ENCODE results near the gene RGS16.

Gene RGS16

DNA sequence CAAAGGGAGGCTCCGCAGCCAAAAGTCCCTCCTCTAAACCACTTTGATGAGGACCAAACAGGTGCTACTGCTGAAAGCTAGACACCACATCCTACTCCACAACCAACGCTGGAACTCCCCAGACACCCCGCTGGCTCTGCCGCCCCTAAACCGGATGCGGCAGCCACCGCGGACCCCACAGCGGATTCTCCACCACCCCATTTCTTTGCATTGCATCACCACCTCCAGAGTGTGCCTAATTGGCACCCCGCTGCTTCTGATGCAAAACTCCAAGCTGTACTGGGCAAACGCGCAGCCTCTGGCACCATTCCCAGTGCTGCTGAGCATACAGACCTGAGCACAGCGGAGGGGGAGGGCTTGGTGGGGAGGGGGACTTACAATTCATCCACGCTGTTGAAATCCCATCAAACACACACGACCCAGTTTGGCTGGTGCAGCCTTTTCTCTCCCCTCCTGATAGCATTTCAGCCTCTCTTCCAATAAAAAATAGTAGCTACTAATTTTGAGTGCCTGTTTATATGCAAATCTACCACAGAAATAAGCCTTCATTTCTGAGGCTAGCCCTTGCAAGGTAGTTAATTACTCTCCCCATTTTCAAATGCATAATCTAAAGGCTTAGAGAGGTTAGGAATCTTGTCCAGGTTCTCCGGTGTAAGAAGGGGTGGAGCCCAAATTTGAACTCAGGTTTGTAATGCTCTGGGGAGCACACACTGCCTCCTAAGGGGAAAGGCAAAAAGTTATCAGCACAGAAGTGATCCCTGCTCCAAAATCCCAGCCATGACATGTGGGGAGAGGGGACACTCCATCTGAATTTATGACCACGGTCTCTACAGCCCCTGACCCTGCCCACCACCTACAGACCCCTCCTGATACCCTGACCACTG lies 12.2 kb upstream of the RGS16 start:
- peak overlapping the region; percentile 98 for H3K27ac ChIP-seq (ENCODE audit: extremely low read depth, low read depth, low read length)
- H3K4me1 ChIP-seq (ENCODE audit: control insufficient read depth, insufficient read depth, low read length): peaks cover 29% of the 10 kb centered on the region
- no peaks in the 10 kb centered on the region for H3K36me3 ChIP-seq (ENCODE audit: control insufficient read depth in 2 of 2, insufficient read depth in 1 of 2, low read length in 2 of 2)
- CTCF ChIA-PET: interaction anchor here (0.6 to 6.1 kb wide), 7 partner anchors 12 to 536 kb away, joined by 3 to 41 read pairs (median 4); no protein-coding TSS in a partner anchor
- POLR2A ChIA-PET: interaction anchor here (0.8 to 2.5 kb wide), 6 partner anchors 10 to 224 kb away, joined by 3 to 11 read pairs (median 3); partner anchors contain the start of genes GLUL and RGS16
- H3K4me3 ChIP-seq (ENCODE audit: low read depth, low read length): peak overlapping the region; percentile 15
- H3K9me3 ChIP-seq (ENCODE audit: control insufficient read depth, insufficient read depth, low read depth, low read length): no peaks in the 10 kb centered on the region
- peak; percentile 80 for TF ChIP-seq ZFHX2 (tag by site-specific recombination; conservative IDR thresholded peaks at IDR 0.05)
- no peak for TF ChIP-seq ZNF621 (tag by site-specific recombination; IDR thresholded peaks at IDR 0.05)
- TF ChIP-seq, protein P1, sequence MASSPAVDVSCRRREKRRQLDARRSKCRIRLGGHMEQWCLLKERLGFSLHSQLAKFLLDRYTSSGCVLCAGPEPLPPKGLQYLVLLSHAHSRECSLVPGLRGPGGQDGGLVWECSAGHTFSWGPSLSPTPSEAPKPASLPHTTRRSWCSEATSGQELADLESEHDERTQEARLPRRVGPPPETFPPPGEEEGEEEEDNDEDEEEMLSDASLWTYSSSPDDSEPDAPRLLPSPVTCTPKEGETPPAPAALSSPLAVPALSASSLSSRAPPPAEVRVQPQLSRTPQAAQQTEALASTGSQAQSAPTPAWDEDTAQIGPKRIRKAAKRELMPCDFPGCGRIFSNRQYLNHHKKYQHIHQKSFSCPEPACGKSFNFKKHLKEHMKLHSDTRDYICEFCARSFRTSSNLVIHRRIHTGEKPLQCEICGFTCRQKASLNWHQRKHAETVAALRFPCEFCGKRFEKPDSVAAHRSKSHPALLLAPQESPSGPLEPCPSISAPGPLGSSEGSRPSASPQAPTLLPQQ (tag by site-specific recombination; IDR thresholded peaks at IDR 0.05): peak; percentile 98
- no peak for TF ChIP-seq HOXC10 (CRISPR knock-in tag; IDR thresholded peaks at IDR 0.05)
- TF ChIP-seq ZNF792 (tag by site-specific recombination; IDR thresholded peaks at IDR 0.05): peak; percentile 83; the same call in 1 of the 2 replicates
- TF ChIP-seq, protein P2, sequence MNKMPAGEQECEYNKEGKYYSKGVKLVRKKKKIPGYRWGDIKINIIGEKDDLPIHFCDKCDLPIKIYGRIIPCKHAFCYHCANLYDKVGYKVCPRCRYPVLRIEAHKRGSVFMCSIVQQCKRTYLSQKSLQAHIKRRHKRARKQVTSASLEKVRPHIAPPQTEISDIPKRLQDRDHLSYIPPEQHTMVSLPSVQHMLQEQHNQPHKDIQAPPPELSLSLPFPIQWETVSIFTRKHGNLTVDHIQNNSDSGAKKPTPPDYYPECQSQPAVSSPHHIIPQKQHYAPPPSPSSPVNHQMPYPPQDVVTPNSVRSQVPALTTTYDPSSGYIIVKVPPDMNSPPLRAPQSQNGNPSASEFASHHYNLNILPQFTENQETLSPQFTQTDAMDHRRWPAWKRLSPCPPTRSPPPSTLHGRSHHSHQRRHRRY (tag by site-specific recombination; IDR thresholded peaks at IDR 0.05): 0 out of 2 replicates have a peak, but pooled peaks have one; percentile 94
- peak; percentile 93 for TF ChIP-seq ZNF843 (tag by site-specific recombination; IDR thresholded peaks at IDR 0.05)
- peak; percentile 98 for TF ChIP-seq SCRT2 (tag by site-specific recombination; IDR thresholded peaks at IDR 0.05)
- TF ChIP-seq, protein P3, sequence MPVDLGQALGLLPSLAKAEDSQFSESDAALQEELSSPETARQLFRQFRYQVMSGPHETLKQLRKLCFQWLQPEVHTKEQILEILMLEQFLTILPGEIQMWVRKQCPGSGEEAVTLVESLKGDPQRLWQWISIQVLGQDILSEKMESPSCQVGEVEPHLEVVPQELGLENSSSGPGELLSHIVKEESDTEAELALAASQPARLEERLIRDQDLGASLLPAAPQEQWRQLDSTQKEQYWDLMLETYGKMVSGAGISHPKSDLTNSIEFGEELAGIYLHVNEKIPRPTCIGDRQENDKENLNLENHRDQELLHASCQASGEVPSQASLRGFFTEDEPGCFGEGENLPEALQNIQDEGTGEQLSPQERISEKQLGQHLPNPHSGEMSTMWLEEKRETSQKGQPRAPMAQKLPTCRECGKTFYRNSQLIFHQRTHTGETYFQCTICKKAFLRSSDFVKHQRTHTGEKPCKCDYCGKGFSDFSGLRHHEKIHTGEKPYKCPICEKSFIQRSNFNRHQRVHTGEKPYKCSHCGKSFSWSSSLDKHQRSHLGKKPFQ (tag by site-specific recombination; IDR thresholded peaks at IDR 0.05): peak; percentile 72
- TF ChIP-seq, protein P4, sequence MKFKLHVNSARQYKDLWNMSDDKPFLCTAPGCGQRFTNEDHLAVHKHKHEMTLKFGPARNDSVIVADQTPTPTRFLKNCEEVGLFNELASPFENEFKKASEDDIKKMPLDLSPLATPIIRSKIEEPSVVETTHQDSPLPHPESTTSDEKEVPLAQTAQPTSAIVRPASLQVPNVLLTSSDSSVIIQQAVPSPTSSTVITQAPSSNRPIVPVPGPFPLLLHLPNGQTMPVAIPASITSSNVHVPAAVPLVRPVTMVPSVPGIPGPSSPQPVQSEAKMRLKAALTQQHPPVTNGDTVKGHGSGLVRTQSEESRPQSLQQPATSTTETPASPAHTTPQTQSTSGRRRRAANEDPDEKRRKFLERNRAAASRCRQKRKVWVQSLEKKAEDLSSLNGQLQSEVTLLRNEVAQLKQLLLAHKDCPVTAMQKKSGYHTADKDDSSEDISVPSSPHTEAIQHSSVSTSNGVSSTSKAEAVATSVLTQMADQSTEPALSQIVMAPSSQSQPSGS (tag by site-specific recombination; IDR thresholded peaks at IDR 0.05; ENCODE audit: low read depth): peak; percentile 91
- TF ChIP-seq, protein P5, sequence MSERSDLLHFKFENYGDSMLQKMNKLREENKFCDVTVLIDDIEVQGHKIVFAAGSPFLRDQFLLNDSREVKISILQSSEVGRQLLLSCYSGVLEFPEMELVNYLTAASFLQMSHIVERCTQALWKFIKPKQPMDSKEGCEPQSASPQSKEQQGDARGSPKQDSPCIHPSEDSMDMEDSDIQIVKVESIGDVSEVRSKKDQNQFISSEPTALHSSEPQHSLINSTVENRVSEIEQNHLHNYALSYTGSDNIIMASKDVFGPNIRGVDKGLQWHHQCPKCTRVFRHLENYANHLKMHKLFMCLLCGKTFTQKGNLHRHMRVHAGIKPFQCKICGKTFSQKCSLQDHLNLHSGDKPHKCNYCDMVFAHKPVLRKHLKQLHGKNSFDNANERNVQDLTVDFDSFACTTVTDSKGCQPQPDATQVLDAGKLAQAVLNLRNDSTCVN (tag by site-specific recombination; optimal IDR thresholded peaks at IDR 0.05): peak; percentile 38
- TF ChIP-seq ZBTB21 (tag by site-specific recombination; IDR thresholded peaks at IDR 0.05): peak; percentile 93
- TF ChIP-seq WT1 (tag by site-specific recombination; IDR thresholded peaks at IDR 0.05): peak; percentile 99
- no peak for TF ChIP-seq ZNF707 (tag by site-specific recombination; IDR thresholded peaks at IDR 0.05)
- TF ChIP-seq, protein P6, sequence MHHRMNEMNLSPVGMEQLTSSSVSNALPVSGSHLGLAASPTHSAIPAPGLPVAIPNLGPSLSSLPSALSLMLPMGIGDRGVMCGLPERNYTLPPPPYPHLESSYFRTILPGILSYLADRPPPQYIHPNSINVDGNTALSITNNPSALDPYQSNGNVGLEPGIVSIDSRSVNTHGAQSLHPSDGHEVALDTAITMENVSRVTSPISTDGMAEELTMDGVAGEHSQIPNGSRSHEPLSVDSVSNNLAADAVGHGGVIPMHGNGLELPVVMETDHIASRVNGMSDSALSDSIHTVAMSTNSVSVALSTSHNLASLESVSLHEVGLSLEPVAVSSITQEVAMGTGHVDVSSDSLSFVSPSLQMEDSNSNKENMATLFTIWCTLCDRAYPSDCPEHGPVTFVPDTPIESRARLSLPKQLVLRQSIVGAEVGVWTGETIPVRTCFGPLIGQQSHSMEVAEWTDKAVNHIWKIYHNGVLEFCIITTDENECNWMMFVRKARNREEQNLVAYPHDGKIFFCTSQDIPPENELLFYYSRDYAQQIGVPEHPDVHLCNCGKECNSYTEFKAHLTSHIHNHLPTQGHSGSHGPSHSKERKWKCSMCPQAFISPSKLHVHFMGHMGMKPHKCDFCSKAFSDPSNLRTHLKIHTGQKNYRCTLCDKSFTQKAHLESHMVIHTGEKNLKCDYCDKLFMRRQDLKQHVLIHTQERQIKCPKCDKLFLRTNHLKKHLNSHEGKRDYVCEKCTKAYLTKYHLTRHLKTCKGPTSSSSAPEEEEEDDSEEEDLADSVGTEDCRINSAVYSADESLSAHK (tag by site-specific recombination; IDR thresholded peaks at IDR 0.05): peak; percentile 90
- peak; percentile 94 for TF ChIP-seq GLIS2 (tag by site-specific recombination; IDR thresholded peaks at IDR 0.05)
- TF ChIP-seq ZBTB8A (tag by site-specific recombination; IDR thresholded peaks at IDR 0.05): peak; percentile 65; the same call in 1 of the 2 replicates
- TF ChIP-seq ZNF311 (tag by site-specific recombination; IDR thresholded peaks at IDR 0.05; ENCODE audit: borderline replicate concordance): no peak
- TF ChIP-seq ZNF654 (tag by site-specific recombination; IDR thresholded peaks at IDR 0.05; ENCODE audit: low read depth): no peak
- peak; percentile 56; the same call in 1 of the 2 replicates for TF ChIP-seq ZNF558 (tag by site-specific recombination; IDR thresholded peaks at IDR 0.05)
- TF ChIP-seq ZNF629 (tag by site-specific recombination; IDR thresholded peaks at IDR 0.05): peak; percentile 96
- TF ChIP-seq IKZF3 (tag by site-specific recombination; IDR thresholded peaks at IDR 0.05): peak; percentile 99
- peak; percentile 68 for TF ChIP-seq ZNF391 (tag by site-specific recombination; IDR thresholded peaks at IDR 0.05; ENCODE audit: borderline replicate concordance, low read depth)
- TF ChIP-seq ZNF24 (tag by site-specific recombination; IDR thresholded peaks at IDR 0.05): peak; percentile 93
- TF ChIP-seq, protein P7, sequence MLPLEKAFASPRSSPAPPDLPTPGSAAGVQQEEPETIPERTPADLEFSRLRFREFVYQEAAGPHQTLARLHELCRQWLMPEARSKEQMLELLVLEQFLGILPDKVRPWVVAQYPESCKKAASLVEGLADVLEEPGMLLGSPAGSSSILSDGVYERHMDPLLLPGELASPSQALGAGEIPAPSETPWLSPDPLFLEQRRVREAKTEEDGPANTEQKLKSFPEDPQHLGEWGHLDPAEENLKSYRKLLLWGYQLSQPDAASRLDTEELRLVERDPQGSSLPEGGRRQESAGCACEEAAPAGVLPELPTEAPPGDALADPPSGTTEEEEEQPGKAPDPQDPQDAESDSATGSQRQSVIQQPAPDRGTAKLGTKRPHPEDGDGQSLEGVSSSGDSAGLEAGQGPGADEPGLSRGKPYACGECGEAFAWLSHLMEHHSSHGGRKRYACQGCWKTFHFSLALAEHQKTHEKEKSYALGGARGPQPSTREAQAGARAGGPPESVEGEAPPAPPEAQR (tag by site-specific recombination; IDR thresholded peaks at IDR 0.05): peak; percentile 85; the same call in 1 of the 2 replicates

Measured in HEK293 (cell line).